BJ (cell line): ENCODE measurements around the gene USP26. TPM values are rescaled to one million over a fixed set of nuclear protein-coding genes. Genes with fewer than 3 reads are reported as not detected.

Experiments
- CTCF ChIA-PET: fragments of 350-600 bp; formaldehyde crosslinking; extraction: SDS; loops from one replicate; lab custom pipeline; 2021; ENCODE audit warnings: antibody characterized with exemption, inconsistent platforms; lab: Yijun Ruan, JAX
- POLR2A ChIA-PET: fragments of 300-600 bp; sonication (Branson Sonifier 250); formaldehyde crosslinking; extraction: SDS; loops from one replicate; lab custom pipeline; 2021; ENCODE audit warnings: antibody characterized with exemption; lab: Charles Lee
- DNase-seq: peaks from one replicate; pipeline ENCODE4 v3.0.0-alpha.2; 2011; ENCODE audit warnings: low read depth
- H3K27me3 ChIP-seq: 2 replicates; pipeline ENCODE4 v1.6.0; 2011; ENCODE audit warnings: low read length; ENCODE audit not compliant: control insufficient read depth, insufficient read depth
- H3K36me3 ChIP-seq: 2 replicates; pipeline ENCODE4 v1.5.1; 2011; ENCODE audit warnings: low read length; ENCODE audit not compliant: control insufficient read depth, insufficient read depth
- H3K4me3 ChIP-seq: 2 replicates; pipeline ENCODE4 v1.5.1; 2011; ENCODE audit warnings: low read depth, mild to moderate bottlenecking, control low read depth, low read length
- polyA plus RNA-seq: library from polyadenylated mRNA; depleted of rRNA; stranded (reverse); fragments of >200 nt; gene quantifications from 2 replicates; pipeline ENCODE4 v1.2.3, GENCODE V29; 2011
- TF ChIP-seq, protein P1 (sequence below): IDR thresholded peaks from 2 replicates; pipeline ENCODE4 v1.5.1; 2011; ENCODE audit warnings: low read depth, mild to moderate bottlenecking, control low read depth, inconsistent platforms, low read length, moderate library complexity; ENCODE audit not compliant: insufficient read depth

The USP26 gene
- polyA plus RNA-seq, 1 experiment: not detected

GRCh38 chrX:133072566-133072965 lies 24.3 kb downstream of the USP26 start:
- Histone ChIP-seq H3K36me3 (no peaks in the 10 kb centered on the region), H3K27me3 (no peaks in the 10 kb centered on the region), H3K4me3 (no peak overlapping the region)
- POLR2A ChIA-PET: no interaction called here
- TF ChIP-seq, protein P1, sequence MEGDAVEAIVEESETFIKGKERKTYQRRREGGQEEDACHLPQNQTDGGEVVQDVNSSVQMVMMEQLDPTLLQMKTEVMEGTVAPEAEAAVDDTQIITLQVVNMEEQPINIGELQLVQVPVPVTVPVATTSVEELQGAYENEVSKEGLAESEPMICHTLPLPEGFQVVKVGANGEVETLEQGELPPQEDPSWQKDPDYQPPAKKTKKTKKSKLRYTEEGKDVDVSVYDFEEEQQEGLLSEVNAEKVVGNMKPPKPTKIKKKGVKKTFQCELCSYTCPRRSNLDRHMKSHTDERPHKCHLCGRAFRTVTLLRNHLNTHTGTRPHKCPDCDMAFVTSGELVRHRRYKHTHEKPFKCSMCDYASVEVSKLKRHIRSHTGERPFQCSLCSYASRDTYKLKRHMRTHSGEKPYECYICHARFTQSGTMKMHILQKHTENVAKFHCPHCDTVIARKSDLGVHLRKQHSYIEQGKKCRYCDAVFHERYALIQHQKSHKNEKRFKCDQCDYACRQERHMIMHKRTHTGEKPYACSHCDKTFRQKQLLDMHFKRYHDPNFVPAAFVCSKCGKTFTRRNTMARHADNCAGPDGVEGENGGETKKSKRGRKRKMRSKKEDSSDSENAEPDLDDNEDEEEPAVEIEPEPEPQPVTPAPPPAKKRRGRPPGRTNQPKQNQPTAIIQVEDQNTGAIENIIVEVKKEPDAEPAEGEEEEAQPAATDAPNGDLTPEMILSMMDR: no peak
- no peak for DNase-seq
- CTCF ChIA-PET: no interaction called here

DNA sequence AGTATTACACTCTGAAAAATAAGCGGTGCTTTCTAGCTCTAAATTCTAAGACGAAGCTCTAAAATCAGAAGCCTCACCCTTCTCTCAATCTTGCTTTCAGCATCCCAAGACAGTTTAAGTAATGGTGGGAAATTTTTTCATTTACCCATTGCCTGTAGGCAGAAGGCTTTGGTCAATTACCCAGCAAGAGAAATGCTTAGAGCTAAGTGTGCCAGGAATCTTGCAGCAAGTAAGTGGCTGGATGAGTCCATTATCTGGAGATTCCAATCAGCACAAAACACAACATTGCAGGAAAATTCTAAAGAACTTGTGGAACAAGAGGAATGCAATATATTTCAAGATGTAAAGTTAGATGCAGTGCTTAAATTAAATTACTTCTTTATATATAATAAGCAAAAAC lies 28.4 kb downstream of the USP26 start:
- DNase-seq: no peak
- TF ChIP-seq, protein P1: no peak
- CTCF ChIA-PET: no interaction called here
- POLR2A ChIA-PET: no interaction called here
- H3K27me3 ChIP-seq: no peaks in the 10 kb centered on the region
- no peak overlapping the region for H3K4me3 ChIP-seq
- H3K36me3 ChIP-seq: no peaks in the 10 kb centered on the region

DNA sequence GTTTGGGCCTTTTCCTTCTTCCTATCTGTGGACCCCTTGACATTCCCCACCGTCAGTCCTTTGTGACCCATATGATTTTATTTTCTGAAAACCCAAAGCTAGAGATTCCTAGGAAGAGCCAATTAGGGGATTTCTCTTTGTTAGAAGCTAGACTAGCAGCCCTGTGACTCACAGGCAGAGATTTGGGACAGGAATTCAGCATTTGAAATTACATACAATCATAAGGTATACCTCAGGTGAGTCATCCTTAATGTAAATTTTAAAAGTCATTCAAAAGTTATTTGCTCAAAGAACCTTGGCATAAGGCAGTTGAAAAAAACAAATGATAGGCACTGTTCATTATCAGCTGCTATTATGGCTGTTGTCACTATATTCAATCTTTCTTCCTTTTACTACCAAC lies 40.6 kb downstream of the USP26 start:
- POLR2A ChIA-PET: no interaction called here
- Histone ChIP-seq H3K4me3 (no peak overlapping the region), H3K27me3 (no peaks in the 10 kb centered on the region), H3K36me3 (no peaks in the 10 kb centered on the region)
- no peak for DNase-seq
- TF ChIP-seq, protein P1: no peak
- CTCF ChIA-PET: no interaction called here

DNA sequence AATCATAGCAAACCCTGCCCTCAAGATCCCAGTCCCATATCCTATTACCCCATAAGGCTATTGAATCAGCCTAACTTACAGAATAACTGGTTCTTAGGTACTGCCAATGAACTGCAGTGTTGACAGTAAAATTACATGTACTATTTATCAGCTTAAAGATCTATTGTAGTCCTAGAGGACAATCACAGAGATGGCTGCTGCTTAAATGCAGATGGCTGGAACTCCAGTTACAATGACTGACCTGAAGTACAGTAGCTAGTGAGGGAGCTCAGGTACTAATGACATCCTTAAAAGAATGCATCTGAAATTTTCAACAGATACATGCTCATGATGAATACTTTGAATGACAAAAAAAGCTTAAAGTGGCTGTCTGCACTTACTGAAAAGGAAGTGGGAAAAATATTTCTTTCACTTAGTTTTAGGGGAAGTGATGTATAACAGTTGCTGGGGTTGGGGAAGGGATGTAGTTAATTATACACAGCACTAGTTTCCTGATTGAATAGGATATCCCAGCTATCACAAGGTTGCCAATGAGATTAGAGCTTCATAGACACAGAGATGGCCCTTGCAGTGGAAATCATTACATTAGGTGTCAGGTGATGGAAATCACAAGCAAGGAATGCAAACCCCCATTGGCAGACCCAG lies 42.0 kb downstream of the USP26 start:
- ChIA-PET POLR2A (no interaction called here), CTCF (no interaction called here)
- TF ChIP-seq, protein P1: no peak
- DNase-seq: no peak
- no peaks in the 10 kb centered on the region for H3K36me3 ChIP-seq
- H3K27me3 ChIP-seq: no peaks in the 10 kb centered on the region
- no peak overlapping the region for H3K4me3 ChIP-seq

DNA sequence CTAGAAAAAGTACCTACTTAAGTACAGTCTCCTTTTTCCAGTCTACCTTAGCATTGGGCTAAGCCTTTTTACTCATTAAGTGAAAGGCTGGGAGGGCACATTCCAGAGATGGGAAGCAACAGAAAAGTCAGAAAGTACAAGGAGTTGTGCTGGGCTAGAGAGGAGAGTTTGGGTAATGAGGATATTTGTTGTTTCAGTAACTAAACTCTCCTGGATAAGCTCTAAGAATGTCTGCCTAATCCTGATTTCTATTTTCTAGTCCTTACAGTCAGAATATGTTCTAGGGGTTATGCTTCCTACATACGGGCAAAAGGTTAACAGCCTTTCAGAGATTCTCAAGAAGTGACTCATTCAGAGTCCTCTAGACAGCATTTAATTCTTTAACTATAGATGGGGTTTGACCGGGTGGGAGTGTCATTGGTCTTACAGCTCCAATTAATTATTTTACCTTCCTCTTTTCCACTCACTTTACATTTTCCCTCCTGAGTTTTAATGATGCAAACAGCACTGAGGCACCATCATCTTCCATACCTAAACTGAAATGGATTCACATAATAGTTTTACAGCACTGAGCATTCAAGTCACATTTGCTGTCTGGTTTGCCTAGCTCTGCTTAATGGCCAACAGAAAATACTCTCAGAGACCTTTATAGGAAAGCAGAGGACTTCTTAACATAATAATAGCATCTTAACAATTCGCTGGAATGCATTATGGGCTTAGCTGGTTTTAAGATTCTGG lies 42.9 kb downstream of the USP26 start:
- Histone ChIP-seq H3K36me3 (no peaks in the 10 kb centered on the region), H3K27me3 (no peaks in the 10 kb centered on the region), H3K4me3 (no peak overlapping the region)
- TF ChIP-seq, protein P1: no peak
- POLR2A ChIA-PET: no interaction called here
- CTCF ChIA-PET: interaction anchor here (0.6 kb wide), 1 partner anchor 14 kb away, joined by 3 read pairs; no protein-coding TSS in a partner anchor
- no peak for DNase-seq
